ENCODE data around the gene UCP2.

GRCh38 chr11:73982990-73983740 lies 522 bp upstream of the UCP2 start:
- no peak for TF ChIP-seq CTCF (IDR thresholded peaks at IDR 0.05)
- peak in 1 of 2 donors; percentile 46 for TF ChIP-seq POLR2A (IDR thresholded peaks at IDR 0.05)

All from heart left ventricle (tissue), 13 donors.